HAP-1 (cell line): ENCODE data around the gene SPTLC1.

ENCODE experiments used
- DNase-seq, 2 experiments: peaks; one replicate each; pipeline ENCODE4 v3.0.0-alpha.2; 2016 to 2020; ENCODE audit warnings: low spot score in 2 of 2
- H3K27me3 ChIP-seq: fragments of 250-450 bp; sonication (Bioruptor Pico); 2 replicates; pipeline ENCODE4 v1.5.1; 2020; ENCODE audit warnings: low read depth, mild to moderate bottlenecking, moderate library complexity
- H3K36me3 ChIP-seq: fragments of 250-450 bp; sonication (Bioruptor Pico); replicated peaks from 2 replicates; pipeline ENCODE4 v1.5.1; 2020; ENCODE audit warnings: mild to moderate bottlenecking
- H3K4me1 ChIP-seq: fragments of 250-450 bp; sonication (Bioruptor Pico); 2 replicates; pipeline ENCODE4 v1.5.1; 2020; ENCODE audit warnings: mild to moderate bottlenecking
- H3K4me3 ChIP-seq: fragments of 250-450 bp; sonication (Bioruptor Pico); 2 replicates; pipeline ENCODE4 v1.5.1; 2020; ENCODE audit warnings: mild to moderate bottlenecking, moderate library complexity
- H3K9me3 ChIP-seq: fragments of 250-450 bp; sonication (Bioruptor Pico); 2 replicates; pipeline ENCODE4 v1.5.1; 2020; ENCODE audit warnings: mild to moderate bottlenecking, moderate library complexity
- in situ Hi-C: fragments of 300-500 bp; cut with MboI; formaldehyde crosslinking; loops from 3 replicates; pipeline ENCODE4 v1.14.3; 2020; ENCODE audit warnings: low sequenced_read_pairs, inconsistent platforms, mixed read lengths

The SPTLC1 gene

GRCh38 chr9:92046676-92047075 is 68.5 kb downstream of the SPTLC1 start:
- in situ Hi-C loops, result no loop called here
- Histone ChIP-seq H3K9me3 (no peaks in the 10 kb centered on the region), H3K4me3 (no peak overlapping the region), H3K4me1 (peaks cover 3% of the 10 kb centered on the region; the same call in 1 of the 2 replicates), H3K36me3 (peaks cover 59% of the 10 kb centered on the region), H3K27me3 (no peaks in the 10 kb centered on the region)
- no peak for DNase-seq

- H3K4me3 ChIP-seq, result no peak overlapping the region
- H3K27me3 ChIP-seq, result no peaks in the 10 kb centered on the region
- peaks cover 3% of the 10 kb centered on the region; the same call in 1 of the 2 replicates for H3K4me1 ChIP-seq
- H3K36me3 ChIP-seq, result peaks cover 54% of the 10 kb centered on the region
- no peak for DNase-seq
- H3K9me3 ChIP-seq, result no peaks in the 10 kb centered on the region
- in situ Hi-C loops, result no loop called here
Measured at GRCh38 chr9:92044936-92045335, 70.3 kb downstream of the SPTLC1 start.

GRCh38 chr9:92043002-92043401 is 72.2 kb downstream of the SPTLC1 start:
- Histone ChIP-seq H3K4me3 (no peak overlapping the region), H3K9me3 (no peaks in the 10 kb centered on the region), H3K27me3 (no peaks in the 10 kb centered on the region), H3K36me3 (peaks cover 46% of the 10 kb centered on the region), H3K4me1 (no peaks in the 10 kb centered on the region)
- DNase-seq, result no peak
- in situ Hi-C loops, result no loop called here

- H3K27me3 ChIP-seq, result no peaks in the 10 kb centered on the region
- H3K4me1 ChIP-seq, result no peaks in the 10 kb centered on the region
- DNase-seq, result no peak
- peaks cover 41% of the 10 kb centered on the region for H3K36me3 ChIP-seq
- in situ Hi-C loops, result no loop called here
- no peaks in the 10 kb centered on the region for H3K9me3 ChIP-seq
- no peak overlapping the region for H3K4me3 ChIP-seq
Measured at GRCh38 chr9:92042260-92042659, 73.0 kb downstream of the SPTLC1 start.

- no peak overlapping the region for H3K4me3 ChIP-seq
- no peak for DNase-seq
Measured at GRCh38 chr9:92036756-92037155, 78.5 kb downstream of the SPTLC1 start.

GRCh38 chr9:92036411-92036746 is 78.8 kb downstream of the SPTLC1 start:
- in situ Hi-C loops, result no loop called here
- no peaks in the 10 kb centered on the region for H3K9me3 ChIP-seq
- H3K36me3 ChIP-seq, result peaks cover 9% of the 10 kb centered on the region; the same call in 1 of the 2 replicates
- no peaks in the 10 kb centered on the region for H3K4me1 ChIP-seq
- H3K4me3 ChIP-seq, result no peak overlapping the region
- no peaks in the 10 kb centered on the region for H3K27me3 ChIP-seq
- DNase-seq, result no peak

More at GRCh38 chr9:92036756-92037155, 78.5 kb downstream of the SPTLC1 start:
- Histone ChIP-seq H3K36me3 (peaks cover 10% of the 10 kb centered on the region), H3K4me1 (no peaks in the 10 kb centered on the region), H3K27me3 (no peaks in the 10 kb centered on the region), H3K9me3 (no peaks in the 10 kb centered on the region)
- in situ Hi-C loops, result no loop called here

GRCh38 chr9:92035687-92036410 is 79.4 kb downstream of the SPTLC1 start:
- H3K36me3 ChIP-seq, result peaks cover 9% of the 10 kb centered on the region; the same call in 1 of the 2 replicates
- in situ Hi-C loops, result no loop called here
- no peak for DNase-seq

GRCh38 chr9:92035146-92035545 is 80.1 kb downstream of the SPTLC1 start:
- H3K4me3 ChIP-seq, result no peak overlapping the region
- in situ Hi-C loops, result no loop called here

More at GRCh38 chr9:92035687-92036410, 79.4 kb downstream of the SPTLC1 start:
- no peak overlapping the region for H3K4me3 ChIP-seq
- no peaks in the 10 kb centered on the region for H3K4me1 ChIP-seq
- no peaks in the 10 kb centered on the region for H3K27me3 ChIP-seq
- no peaks in the 10 kb centered on the region for H3K9me3 ChIP-seq

GRCh38 chr9:92033991-92034390 is 81.2 kb downstream of the SPTLC1 start:
- Histone ChIP-seq H3K4me3 (no peak overlapping the region), H3K4me1 (no peaks in the 10 kb centered on the region), H3K36me3 (peaks cover 9% of the 10 kb centered on the region; the same call in 1 of the 2 replicates), H3K9me3 (no peaks in the 10 kb centered on the region), H3K27me3 (no peaks in the 10 kb centered on the region)
- DNase-seq, result no peak
- in situ Hi-C loops, result no loop called here

More at GRCh38 chr9:92035146-92035545, 80.1 kb downstream of the SPTLC1 start:
- Histone ChIP-seq H3K27me3 (no peaks in the 10 kb centered on the region), H3K36me3 (peaks cover 9% of the 10 kb centered on the region; the same call in 1 of the 2 replicates), H3K4me1 (no peaks in the 10 kb centered on the region), H3K9me3 (no peaks in the 10 kb centered on the region)
- no peak for DNase-seq

- H3K4me1 ChIP-seq, result no peaks in the 10 kb centered on the region
- no peak overlapping the region for H3K4me3 ChIP-seq
- DNase-seq, result no peak
- in situ Hi-C loops, result no loop called here
- peaks cover 9% of the 10 kb centered on the region; the same call in 1 of the 2 replicates for H3K36me3 ChIP-seq
- H3K9me3 ChIP-seq, result no peaks in the 10 kb centered on the region
- no peaks in the 10 kb centered on the region for H3K27me3 ChIP-seq
Measured at GRCh38 chr9:92033307-92033706, 81.9 kb downstream of the SPTLC1 start.

- Histone ChIP-seq H3K4me1 (no peaks in the 10 kb centered on the region), H3K9me3 (no peaks in the 10 kb centered on the region), H3K4me3 (no peak overlapping the region), H3K27me3 (no peaks in the 10 kb centered on the region), H3K36me3 (peaks cover 9% of the 10 kb centered on the region; the same call in 1 of the 2 replicates)
- DNase-seq, result no peak
- in situ Hi-C loops, result no loop called here
Measured at GRCh38 chr9:92032891-92033290, 82.3 kb downstream of the SPTLC1 start.

- Histone ChIP-seq H3K4me3 (no peak overlapping the region), H3K36me3 (peaks cover 6% of the 10 kb centered on the region; the same call in 1 of the 2 replicates), H3K27me3 (no peaks in the 10 kb centered on the region), H3K4me1 (no peaks in the 10 kb centered on the region), H3K9me3 (no peaks in the 10 kb centered on the region)
- in situ Hi-C loops, result no loop called here
- no peak for DNase-seq
Measured at GRCh38 chr9:92030367-92030766, 84.8 kb downstream of the SPTLC1 start.

GRCh38 chr9:92029553-92029952 is 85.7 kb downstream of the SPTLC1 start:
- H3K9me3 ChIP-seq, result no peaks in the 10 kb centered on the region
- H3K4me3 ChIP-seq, result no peak overlapping the region
- H3K36me3 ChIP-seq, result peaks cover 6% of the 10 kb centered on the region; the same call in 1 of the 2 replicates
- H3K4me1 ChIP-seq, result no peaks in the 10 kb centered on the region
- H3K27me3 ChIP-seq, result no peaks in the 10 kb centered on the region
- in situ Hi-C loops, result no loop called here
- no peak for DNase-seq

GRCh38 chr9:92026206-92027002 is 88.8 kb downstream of the SPTLC1 start:
- no peaks in the 10 kb centered on the region for H3K27me3 ChIP-seq
- no peak for DNase-seq
- no peaks in the 10 kb centered on the region for H3K36me3 ChIP-seq
- H3K9me3 ChIP-seq, result no peaks in the 10 kb centered on the region
- H3K4me3 ChIP-seq, result no peak overlapping the region
- H3K4me1 ChIP-seq, result no peaks in the 10 kb centered on the region
- in situ Hi-C loops, result no loop called here
